GM12874 (cell line): ENCODE data around the gene TECPR2.

Experiments
- TF ChIP-seq, protein P1 (sequence below): IDR thresholded peaks from 2 replicates; pipeline ENCODE4 v1.5.1; 2011; ENCODE audit warnings: low read depth, mild to moderate bottlenecking, control low read depth, low read length, moderate library complexity; ENCODE audit not compliant: insufficient read depth

Gene TECPR2

DNA sequence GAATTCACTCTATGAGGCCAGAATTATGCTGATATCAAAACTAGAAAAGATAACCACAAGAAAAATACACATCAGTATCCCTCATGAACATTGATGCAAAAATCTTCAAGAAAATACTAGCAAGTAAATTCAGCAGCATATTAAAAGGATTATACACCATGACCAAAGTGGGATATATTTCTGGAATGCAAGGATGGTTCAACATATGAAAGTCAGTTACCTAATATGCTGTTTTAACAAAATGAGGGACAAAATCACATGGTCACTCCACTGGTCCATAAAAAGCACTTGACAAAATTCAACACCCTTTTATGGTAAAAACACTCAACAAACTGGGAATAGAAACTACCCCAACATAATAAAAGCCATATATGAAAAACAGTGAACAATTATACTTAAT is 40.3 kb downstream of the TECPR2 start:
- TF ChIP-seq, protein P1, sequence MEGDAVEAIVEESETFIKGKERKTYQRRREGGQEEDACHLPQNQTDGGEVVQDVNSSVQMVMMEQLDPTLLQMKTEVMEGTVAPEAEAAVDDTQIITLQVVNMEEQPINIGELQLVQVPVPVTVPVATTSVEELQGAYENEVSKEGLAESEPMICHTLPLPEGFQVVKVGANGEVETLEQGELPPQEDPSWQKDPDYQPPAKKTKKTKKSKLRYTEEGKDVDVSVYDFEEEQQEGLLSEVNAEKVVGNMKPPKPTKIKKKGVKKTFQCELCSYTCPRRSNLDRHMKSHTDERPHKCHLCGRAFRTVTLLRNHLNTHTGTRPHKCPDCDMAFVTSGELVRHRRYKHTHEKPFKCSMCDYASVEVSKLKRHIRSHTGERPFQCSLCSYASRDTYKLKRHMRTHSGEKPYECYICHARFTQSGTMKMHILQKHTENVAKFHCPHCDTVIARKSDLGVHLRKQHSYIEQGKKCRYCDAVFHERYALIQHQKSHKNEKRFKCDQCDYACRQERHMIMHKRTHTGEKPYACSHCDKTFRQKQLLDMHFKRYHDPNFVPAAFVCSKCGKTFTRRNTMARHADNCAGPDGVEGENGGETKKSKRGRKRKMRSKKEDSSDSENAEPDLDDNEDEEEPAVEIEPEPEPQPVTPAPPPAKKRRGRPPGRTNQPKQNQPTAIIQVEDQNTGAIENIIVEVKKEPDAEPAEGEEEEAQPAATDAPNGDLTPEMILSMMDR, result no peak

DNA sequence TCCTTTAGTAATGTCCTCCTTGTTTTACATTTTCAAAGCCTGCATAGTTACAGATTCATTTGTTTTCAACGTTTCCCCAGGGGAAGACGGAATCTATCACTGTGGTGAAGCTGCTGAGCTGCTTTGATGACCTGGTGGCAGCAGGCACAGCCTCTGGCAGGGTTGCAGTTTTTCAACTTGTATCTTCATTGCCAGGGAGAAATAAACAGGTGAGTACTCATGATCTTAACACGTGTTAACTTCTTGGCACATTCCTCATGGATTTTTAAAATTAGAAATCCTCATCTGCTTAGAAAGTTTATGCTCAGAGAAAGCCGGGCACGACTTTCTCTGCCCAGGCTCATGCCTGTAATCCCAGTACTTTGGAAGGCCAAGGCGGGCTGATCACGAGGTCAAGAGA is 44.5 kb downstream of the TECPR2 start:
- TF ChIP-seq, protein P1, result no peak

DNA sequence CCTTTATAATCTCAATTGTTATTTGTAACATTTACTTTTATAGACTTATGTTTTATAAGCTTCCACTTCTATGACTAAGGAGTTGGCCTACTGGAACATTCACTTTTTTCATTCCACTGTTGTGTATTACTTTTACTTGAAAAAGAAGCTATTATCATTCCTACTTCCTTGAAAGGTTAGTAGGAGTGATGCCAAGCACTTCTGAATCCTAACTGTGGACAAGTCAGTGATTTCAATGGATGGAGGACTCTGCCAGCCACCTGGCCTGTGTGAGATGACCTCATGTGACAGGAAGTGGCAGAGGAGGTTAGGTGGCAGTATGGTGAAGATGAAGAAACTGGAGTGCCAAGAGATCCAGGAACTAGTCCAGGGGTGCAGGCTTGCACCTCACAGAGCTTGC is 46.0 kb downstream of the TECPR2 start:
- TF ChIP-seq, protein P1, result no peak

DNA sequence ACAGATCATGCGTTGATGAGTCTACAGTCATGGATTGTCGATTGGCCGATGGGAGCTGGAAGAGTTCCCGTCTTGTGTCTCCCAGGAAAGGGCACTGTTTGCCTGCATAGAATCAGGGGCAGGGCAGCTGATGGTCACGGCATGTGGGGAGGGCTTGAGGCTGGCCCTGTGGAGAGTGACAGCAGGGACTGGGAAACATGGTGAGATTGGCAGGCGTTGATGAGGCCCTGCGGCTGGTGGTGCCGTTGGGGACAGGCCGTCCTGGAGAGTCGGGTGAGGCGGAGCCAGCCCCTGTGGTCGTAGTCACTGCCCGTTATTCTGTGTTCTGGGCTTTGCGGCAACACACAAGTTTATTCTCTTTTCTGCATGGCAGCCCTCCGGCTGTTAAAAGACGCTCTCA is 52.9 kb downstream of the TECPR2 start:
- TF ChIP-seq, protein P1, result no peak

DNA sequence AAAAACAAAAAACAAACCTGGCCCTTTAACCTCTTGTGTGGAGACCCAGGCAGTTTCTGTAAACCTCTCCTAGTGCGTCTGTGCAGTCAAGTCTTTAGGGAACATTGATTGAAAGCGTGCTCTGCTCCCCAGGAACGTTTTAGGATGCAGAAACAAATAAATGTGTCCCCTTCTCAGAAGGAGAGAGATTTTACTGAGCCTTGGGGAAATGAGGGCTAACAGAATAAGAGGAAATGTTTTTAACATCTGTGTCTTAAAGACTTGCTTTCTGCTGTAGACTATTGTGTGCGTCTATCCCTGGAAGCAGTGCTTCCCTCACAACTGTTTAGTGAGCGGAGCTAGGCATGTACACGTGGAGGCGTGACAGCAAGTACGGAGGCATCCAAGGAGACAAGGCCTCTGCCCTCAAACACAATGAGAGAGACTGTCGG is 54.3 kb downstream of the TECPR2 start:
- TF ChIP-seq, protein P1, result no peak

DNA sequence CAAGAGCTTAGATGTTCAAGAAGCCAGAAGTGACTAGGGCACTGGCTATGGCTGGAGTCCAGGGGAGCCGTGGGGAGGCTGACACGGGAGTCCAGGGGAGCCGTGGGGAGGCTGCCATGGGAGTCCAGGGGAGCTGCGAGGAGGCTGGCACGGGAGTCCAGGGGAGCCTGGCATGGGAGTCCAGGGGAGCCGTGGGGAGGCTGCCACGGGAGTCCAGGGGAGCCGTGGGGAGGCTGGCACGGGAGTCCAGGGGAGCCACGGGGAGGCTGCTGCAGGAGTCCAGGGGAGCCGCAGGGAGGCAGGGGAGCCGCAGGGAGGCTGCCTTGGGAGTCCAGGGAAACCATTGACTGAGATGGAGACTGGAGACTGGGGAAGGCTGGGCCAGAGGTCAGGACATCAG is 54.9 kb downstream of the TECPR2 start:
- TF ChIP-seq, protein P1, result no peak

DNA sequence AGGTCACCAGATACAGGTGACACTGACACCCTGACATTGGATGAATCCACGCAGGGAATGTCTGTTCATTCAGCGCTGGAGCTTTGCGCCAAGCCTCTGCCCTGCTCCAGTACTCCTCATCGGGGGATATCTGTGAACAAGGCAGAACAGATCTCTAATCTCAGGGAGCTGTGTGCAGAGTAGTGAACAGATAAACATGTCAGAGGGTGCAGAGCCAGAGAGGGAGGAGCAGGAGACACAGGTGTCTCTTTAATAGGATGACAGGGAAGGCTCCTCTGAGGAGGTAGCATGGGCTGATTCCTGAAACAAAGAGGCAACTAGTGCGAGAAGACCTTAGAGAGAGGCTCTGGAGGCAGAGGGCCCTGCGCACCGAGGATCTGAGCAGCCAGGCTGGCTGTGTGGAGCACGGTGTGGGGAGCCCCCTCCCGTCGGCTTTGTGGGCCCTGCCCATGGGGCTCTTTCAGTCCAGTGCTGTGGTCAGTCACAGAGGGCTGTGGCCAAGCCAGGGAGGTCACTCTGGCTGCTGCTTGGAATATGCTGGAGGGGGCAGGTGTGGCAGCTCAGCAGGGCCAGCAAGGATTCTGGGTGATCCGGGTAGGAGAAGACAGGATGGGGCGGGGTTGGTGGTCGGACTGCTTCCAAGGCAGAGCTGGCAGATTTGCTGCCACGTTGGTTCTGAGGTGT is 55.6 kb downstream of the TECPR2 start:
- TF ChIP-seq, protein P1, result no peak
